ENCODE results near the gene GPD1L. TPM values are rescaled to one million over a fixed set of nuclear protein-coding genes. Genes with fewer than 3 reads are reported as not detected.

GPD1L gene
- total and polyA plus RNA-seq, 2 donors (not counting 1 experiment from before 2014, with no cell fraction given), result 4.7 to 9.3 TPM

DNA sequence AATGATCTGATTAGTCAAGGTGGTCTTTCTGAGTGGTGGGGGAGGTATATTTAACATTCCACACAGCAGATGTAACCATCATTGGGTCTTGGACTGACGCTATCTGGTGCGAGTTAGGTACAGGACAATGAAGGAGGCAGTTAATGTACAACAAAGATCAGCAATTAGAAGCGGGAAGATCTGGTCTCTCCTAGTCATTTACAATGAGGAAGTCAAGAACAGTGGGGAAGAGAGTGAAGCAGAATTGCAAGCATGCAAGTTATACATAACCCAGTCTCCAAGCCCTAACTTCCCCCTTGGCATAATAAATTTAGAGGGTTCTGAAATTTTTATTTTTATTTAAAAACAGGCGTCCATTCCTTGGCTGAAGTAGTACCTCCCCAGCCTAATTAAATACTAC is 14.1 kb downstream of the GPD1L start:
- Histone ChIP-seq H3K4me3 (ENCODE audit: control extremely low read depth in 1 of 5, extremely low read depth in 1 of 5, insufficient read depth in 1 of 5, low read depth in 2 of 5, low read length in 4 of 5) (no peak overlapping the region), H3K36me3 (replicated peaks in 1 of 2; ENCODE audit: control extremely low read depth in 1 of 2, control insufficient read depth in 1 of 2, extremely low read depth in 1 of 2, insufficient read depth in 2 of 2, low read length in 1 of 2) (peaks cover 0 to 1% of the 10 kb centered on the region in 2 experiments), H3K27me3 (replicated peaks in 1 of 4; ENCODE audit: control extremely low read depth in 1 of 4, control insufficient read depth in 3 of 4, insufficient read depth in 4 of 4, low read length in 3 of 4) (no peaks in the 10 kb centered on the region), H4K20me1 (ENCODE audit: control insufficient read depth, insufficient read depth, low read length, poor library complexity, severe bottlenecking) (no peaks in the 10 kb centered on the region), H3K9me3 (ENCODE audit: control extremely low read depth in 1 of 3, control insufficient read depth in 2 of 3, insufficient read depth in 1 of 3, low read length in 2 of 3) (peaks cover 0 to 4% (median 0%) of the 10 kb centered on the region in 3 donors), H3K9ac (ENCODE audit: low read length) (no peak overlapping the region), H3K4me1 (ENCODE audit: control insufficient read depth in 2 of 2, insufficient read depth in 2 of 2, low read length in 2 of 2) (no peaks in the 10 kb centered on the region), H3K27ac (ENCODE audit: low read length in 2 of 2) (no peak overlapping the region), H2AFZ (ENCODE audit: insufficient read depth, low read depth, low read length, poor library complexity, severe bottlenecking) (no peak overlapping the region), H3K4me2 (replicated peaks; ENCODE audit: low read depth, low read length, poor library complexity, severe bottlenecking) (no peak overlapping the region), H3K79me2 (ENCODE audit: control insufficient read depth, insufficient read depth, low read length) (peaks cover 47% of the 10 kb centered on the region)
- H3K27ac Mint-ChIP-seq, result no peak overlapping the region
- CTCF ChIA-PET, result no interaction called here
- no peaks in the 10 kb centered on the region for H3K9me3 Mint-ChIP-seq (ENCODE audit: insufficient read depth)
- ATAC-seq (ENCODE audit: low read depth) (no peak), DNase-seq (no peak)
- POLR2A ChIA-PET, result no interaction called here
- TF ChIP-seq EZH2 (IDR thresholded peaks at IDR 0.05; ENCODE audit: borderline replicate concordance, insufficient read depth, low read depth, low read length, poor library complexity, severe bottlenecking), result no peak
- TF ChIP-seq, protein P1, sequence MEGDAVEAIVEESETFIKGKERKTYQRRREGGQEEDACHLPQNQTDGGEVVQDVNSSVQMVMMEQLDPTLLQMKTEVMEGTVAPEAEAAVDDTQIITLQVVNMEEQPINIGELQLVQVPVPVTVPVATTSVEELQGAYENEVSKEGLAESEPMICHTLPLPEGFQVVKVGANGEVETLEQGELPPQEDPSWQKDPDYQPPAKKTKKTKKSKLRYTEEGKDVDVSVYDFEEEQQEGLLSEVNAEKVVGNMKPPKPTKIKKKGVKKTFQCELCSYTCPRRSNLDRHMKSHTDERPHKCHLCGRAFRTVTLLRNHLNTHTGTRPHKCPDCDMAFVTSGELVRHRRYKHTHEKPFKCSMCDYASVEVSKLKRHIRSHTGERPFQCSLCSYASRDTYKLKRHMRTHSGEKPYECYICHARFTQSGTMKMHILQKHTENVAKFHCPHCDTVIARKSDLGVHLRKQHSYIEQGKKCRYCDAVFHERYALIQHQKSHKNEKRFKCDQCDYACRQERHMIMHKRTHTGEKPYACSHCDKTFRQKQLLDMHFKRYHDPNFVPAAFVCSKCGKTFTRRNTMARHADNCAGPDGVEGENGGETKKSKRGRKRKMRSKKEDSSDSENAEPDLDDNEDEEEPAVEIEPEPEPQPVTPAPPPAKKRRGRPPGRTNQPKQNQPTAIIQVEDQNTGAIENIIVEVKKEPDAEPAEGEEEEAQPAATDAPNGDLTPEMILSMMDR (IDR thresholded peaks at IDR 0.05), result no peak
- H3K4me3 Mint-ChIP-seq, result no peak overlapping the region
- no peaks in the 10 kb centered on the region for H3K27me3 Mint-ChIP-seq
- intact Hi-C loops (cut with micrococcal nuclease), result no loop called here
- no CpG with 5 or more reads among the region's 4 CpGs for WGBS (ENCODE audit: insufficient coverage)
- H3K4me1 Mint-ChIP-seq, result peaks cover 3% of the 10 kb centered on the region

GRCh38 chr3:32121137-32121536 is 14.7 kb downstream of the GPD1L start:
- Histone ChIP-seq H3K9me3 (ENCODE audit: control extremely low read depth in 1 of 3, control insufficient read depth in 2 of 3, insufficient read depth in 1 of 3, low read length in 2 of 3) (no peaks in the 10 kb centered on the region), H3K27me3 (replicated peaks in 1 of 4; ENCODE audit: control extremely low read depth in 1 of 4, control insufficient read depth in 3 of 4, insufficient read depth in 4 of 4, low read length in 3 of 4) (no peaks in the 10 kb centered on the region), H3K4me3 (ENCODE audit: control extremely low read depth in 1 of 5, extremely low read depth in 1 of 5, insufficient read depth in 1 of 5, low read depth in 2 of 5, low read length in 4 of 5) (no peak overlapping the region), H3K36me3 (replicated peaks in 1 of 2; ENCODE audit: control extremely low read depth in 1 of 2, control insufficient read depth in 1 of 2, extremely low read depth in 1 of 2, insufficient read depth in 2 of 2, low read length in 1 of 2) (peaks cover 0 to 1% of the 10 kb centered on the region in 2 experiments), H3K4me2 (replicated peaks; ENCODE audit: low read depth, low read length, poor library complexity, severe bottlenecking) (no peak overlapping the region), H3K27ac (ENCODE audit: low read length in 2 of 2) (no peak overlapping the region), H4K20me1 (ENCODE audit: control insufficient read depth, insufficient read depth, low read length, poor library complexity, severe bottlenecking) (no peaks in the 10 kb centered on the region), H3K4me1 (ENCODE audit: control insufficient read depth in 2 of 2, insufficient read depth in 2 of 2, low read length in 2 of 2) (no peaks in the 10 kb centered on the region), H2AFZ (ENCODE audit: insufficient read depth, low read depth, low read length, poor library complexity, severe bottlenecking) (no peak overlapping the region), H3K9ac (ENCODE audit: low read length) (no peak overlapping the region), H3K79me2 (ENCODE audit: control insufficient read depth, insufficient read depth, low read length) (peaks cover 50% of the 10 kb centered on the region)
- Mint-ChIP-seq H3K9me3 (ENCODE audit: insufficient read depth) (no peaks in the 10 kb centered on the region), H3K4me1 (peaks cover 3% of the 10 kb centered on the region), H3K4me3 (no peak overlapping the region), H3K27me3 (no peaks in the 10 kb centered on the region), H3K27ac (no peak overlapping the region)
- TF ChIP-seq, protein P1 (IDR thresholded peaks at IDR 0.05), result no peak
- no peak for TF ChIP-seq EZH2 (IDR thresholded peaks at IDR 0.05; ENCODE audit: borderline replicate concordance, insufficient read depth, low read depth, low read length, poor library complexity, severe bottlenecking)
- ATAC-seq (ENCODE audit: low read depth) (no peak), DNase-seq (no peak)
- CTCF ChIA-PET, result no interaction called here
- no CpG with 5 or more reads among the region's 4 CpGs for WGBS (ENCODE audit: insufficient coverage)
- POLR2A ChIA-PET, result no interaction called here
- intact Hi-C loops (cut with micrococcal nuclease), result no loop called here
